B cell (primary cell): ENCODE measurements around the gene TSEN54. TPM values are rescaled to one million over a fixed set of nuclear protein-coding genes. Genes with fewer than 3 reads are reported as not detected.

Source experiments
- ATAC-seq: fragments of 200-7000 bp; cut with Tn5 transposase; one replicate; pipeline ENCODE4 v1.10.0; 2021; ENCODE audit warnings: low read depth, mild to moderate bottlenecking, moderate number of reproducible peaks, moderate library complexity
- CTCF ChIA-PET: fragments of 350-600 bp; sonication (Branson Sonifier 250); formaldehyde crosslinking; loops from one replicate; lab custom pipeline; 2021; ENCODE audit warnings: antibody characterized with exemption, inconsistent platforms; lab: Charles Lee
- POLR2A ChIA-PET: fragments of 350-600 bp; sonication (Branson Sonifier 250); formaldehyde crosslinking; loops from one replicate; lab custom pipeline; 2021; ENCODE audit warnings: antibody characterized with exemption; lab: Charles Lee
- DNase-seq: peaks from one replicate; pipeline ENCODE4 v3.0.0; 2013
- H2AFZ ChIP-seq: 2 replicates; pipeline ENCODE4 v1.6.1; 2012; ENCODE audit warnings: mild to moderate bottlenecking, low read depth, low read length; ENCODE audit not compliant: insufficient read depth, poor library complexity, severe bottlenecking
- H3K27ac ChIP-seq, 2 donors: 1 replicate in 1 of 2; 2 replicates in 1 of 2; pipeline ENCODE4 v1.5.1; 2012 to 2013; ENCODE audit warnings: low read length in 2 of 2, mild to moderate bottlenecking in 2 of 2, moderate library complexity in 1 of 2
- H3K27me3 ChIP-seq, 4 experiments: fragments of 200-600 bp in 1 of 4; sonication (generic) in 1 of 4; replicated peaks in 1 of 4; 1 replicate in 2 of 4; 2 replicates in 2 of 4; pipeline versions ENCODE4 v1.6.1 to v1.7.0; 2013 to 2016; ENCODE audit warnings: low read length in 3 of 4, mild to moderate bottlenecking in 2 of 4, mixed read lengths in 1 of 4, moderate library complexity in 1 of 4; ENCODE audit not compliant: insufficient read depth in 4 of 4, control insufficient read depth in 3 of 4; ENCODE audit errors: control extremely low read depth in 1 of 4
- H3K36me3 ChIP-seq, 2 experiments: replicated peaks in 1 of 2; 1 replicate in 1 of 2; 2 replicates in 1 of 2; pipeline versions ENCODE4 v1.6.1 to v1.7.1; 2013; ENCODE audit warnings: low read length in 1 of 2; ENCODE audit not compliant: insufficient read depth in 2 of 2, control insufficient read depth in 1 of 2; ENCODE audit errors: control extremely low read depth in 1 of 2, extremely low read depth in 1 of 2
- H3K4me1 ChIP-seq, 2 donors: fragments of 200-600 bp in 1 of 2; sonication (generic) in 1 of 2; 1 replicate in 1 of 2; 2 replicates in 1 of 2; pipeline versions ENCODE4 v1.5.1 to v1.6.1; 2013 to 2017; ENCODE audit warnings: low read length in 2 of 2; ENCODE audit not compliant: control insufficient read depth in 2 of 2, insufficient read depth in 2 of 2
- H3K4me2 ChIP-seq: replicated peaks from 2 replicates; pipeline ENCODE3; 2012; ENCODE audit warnings: mild to moderate bottlenecking, low read depth, low read length; ENCODE audit not compliant: poor library complexity, severe bottlenecking
- H3K4me3 ChIP-seq, 5 experiments: fragments of 200-600 bp in 1 of 5; sonication (generic) in 1 of 5; 1 replicate in 3 of 5; 2 replicates in 2 of 5; pipeline versions ENCODE4 v1.5.1 to v1.7.0; 2011 to 2016; ENCODE audit warnings: low read length in 4 of 5, mild to moderate bottlenecking in 4 of 5, low read depth in 2 of 5, control low read depth in 1 of 5, moderate library complexity in 1 of 5; ENCODE audit not compliant: insufficient read depth in 1 of 5; ENCODE audit errors: control extremely low read depth in 1 of 5, extremely low read depth in 1 of 5
- H3K79me2 ChIP-seq: fragments of 200-600 bp; sonication (generic); one replicate; pipeline ENCODE4 v1.6.0; 2016; ENCODE audit warnings: low read length; ENCODE audit not compliant: control insufficient read depth, insufficient read depth
- H3K9ac ChIP-seq: fragments of 200-600 bp; sonication (generic); 2 replicates; pipeline ENCODE4 v1.6.1; 2017; ENCODE audit warnings: mild to moderate bottlenecking, low read length, moderate library complexity
- H3K9me3 ChIP-seq, 3 donors: one replicate each; pipeline versions ENCODE4 v1.6.1 to v1.7.1; 2013; ENCODE audit warnings: low read length in 2 of 3; ENCODE audit not compliant: control insufficient read depth in 2 of 3, insufficient read depth in 1 of 3; ENCODE audit errors: control extremely low read depth in 1 of 3
- H4K20me1 ChIP-seq: 2 replicates; pipeline ENCODE4 v1.6.0; 2012; ENCODE audit warnings: mild to moderate bottlenecking, low read length; ENCODE audit not compliant: insufficient read depth, control insufficient read depth, poor library complexity, severe bottlenecking
- H3K27ac Mint-ChIP-seq: one replicate; pipeline ENCODE4 v1.8.0; 2021; ENCODE audit warnings: mixed read lengths
- H3K27me3 Mint-ChIP-seq: one replicate; pipeline ENCODE4 v1.8.0; 2021; ENCODE audit warnings: mixed read lengths
- H3K4me1 Mint-ChIP-seq: one replicate; pipeline ENCODE4 v1.8.0; 2021; ENCODE audit warnings: mixed read lengths
- H3K4me3 Mint-ChIP-seq: one replicate; pipeline ENCODE4 v1.8.0; 2021; ENCODE audit warnings: mixed read lengths
- H3K9me3 Mint-ChIP-seq: one replicate; pipeline ENCODE4 v1.8.0; 2022; ENCODE audit warnings: mixed read lengths; ENCODE audit not compliant: insufficient read depth
- EZH2 ChIP-seq: IDR thresholded peaks from 2 replicates; pipeline ENCODE4 v1.6.1; 2012; ENCODE audit warnings: borderline replicate concordance, low read depth, mild to moderate bottlenecking, moderate library complexity, low read length; ENCODE audit not compliant: insufficient read depth, poor library complexity, severe bottlenecking
- WGBS: methylation state at CpG from one replicate; pipeline ENCODE4 v1.1.5; 2013; ENCODE audit warnings: missing lambda C conversion rate; ENCODE audit not compliant: insufficient coverage; 5-methylcytosine and 5-hydroxymethylcytosine counted together
- intact Hi-C: fragments of 100-400 bp; cut with micrococcal nuclease; formaldehyde crosslinking; loops from one replicate; pipeline ENCODE4 v1.10.0; 2022
- polyA plus RNA-seq: library from polyadenylated mRNA; depleted of rRNA; stranded (reverse); fragments of >200 nt; gene quantifications from 2 replicates; pipeline ENCODE4 v1.2.3, GENCODE V29; 2012
- total RNA-seq, 2 donors: library from RNA; stranded (reverse); fragments of 120-200 nt in 1 of 2; gene quantifications; 1 replicate in 1 of 2; 2 replicates in 1 of 2; pipeline versions ENCODE4 v1.2.3 to v1.2.4, GENCODE V29; 2013 to 2022
- TF ChIP-seq, protein P1 (sequence below): fragments of 200-600 bp; IDR thresholded peaks from one replicate; pipeline ENCODE4 v1.8.0; 2022; ENCODE audit warnings: antibody characterized with exemption, mild to moderate bottlenecking

Gene TSEN54
- total and polyA plus RNA-seq, 2 donors (not counting 1 experiment from before 2014, with no cell fraction given) = 33.0 to 45.9 TPM

DNA sequence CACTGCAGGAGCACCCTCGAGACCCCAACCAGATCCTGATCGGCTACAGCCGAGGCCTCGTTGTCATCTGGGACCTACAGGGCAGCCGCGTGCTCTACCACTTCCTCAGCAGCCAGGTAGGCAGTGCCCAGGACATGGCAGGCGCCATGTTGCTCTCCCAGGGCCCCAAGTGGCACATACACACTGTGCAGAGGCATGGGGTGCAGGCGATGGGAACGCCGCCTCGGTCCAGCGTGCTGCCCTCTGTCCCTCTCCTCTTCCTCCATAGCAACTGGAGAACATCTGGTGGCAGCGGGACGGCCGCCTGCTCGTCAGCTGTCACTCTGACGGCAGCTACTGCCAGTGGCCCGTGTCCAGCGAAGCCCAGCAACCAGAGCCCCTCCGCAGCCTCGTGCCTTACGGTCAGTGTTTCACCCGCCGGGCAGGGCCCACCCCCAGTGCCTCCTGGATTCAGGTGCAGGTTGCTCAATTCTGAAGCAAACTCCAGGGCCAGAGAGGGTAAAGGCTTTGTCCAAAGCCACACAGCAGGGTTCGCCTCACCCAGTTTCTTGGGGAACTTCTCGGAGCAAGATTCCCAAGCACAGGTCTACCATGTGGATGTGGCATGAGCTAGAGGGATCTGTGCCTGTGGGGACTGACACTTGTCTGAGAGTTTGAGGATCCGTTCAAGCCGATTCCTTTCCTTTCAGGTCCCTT lies 46.9 kb downstream of the TSEN54 start:
- Histone ChIP-seq H3K79me2 (no peaks in the 10 kb centered on the region), H3K9me3 (no peaks in the 10 kb centered on the region), H4K20me1 (no peaks in the 10 kb centered on the region), H3K36me3 (peaks cover 0 to 9% of the 10 kb centered on the region in 2 experiments), H3K27ac (no peak overlapping the region), H3K4me3 (no peak overlapping the region), H3K4me1 (peaks cover 10 to 14% of the 10 kb centered on the region in 2 donors), H3K4me2 (no peak overlapping the region), H3K9ac (no peak overlapping the region), H2AFZ (no peak overlapping the region), H3K27me3 (no peaks in the 10 kb centered on the region)
- Mint-ChIP-seq H3K9me3 (no peaks in the 10 kb centered on the region), H3K4me3 (no peak overlapping the region), H3K27ac (no peak overlapping the region), H3K27me3 (no peaks in the 10 kb centered on the region), H3K4me1 (peaks cover 13% of the 10 kb centered on the region)
- ChIA-PET CTCF (no interaction called here), POLR2A (no interaction called here)
- TF ChIP-seq, protein P1, sequence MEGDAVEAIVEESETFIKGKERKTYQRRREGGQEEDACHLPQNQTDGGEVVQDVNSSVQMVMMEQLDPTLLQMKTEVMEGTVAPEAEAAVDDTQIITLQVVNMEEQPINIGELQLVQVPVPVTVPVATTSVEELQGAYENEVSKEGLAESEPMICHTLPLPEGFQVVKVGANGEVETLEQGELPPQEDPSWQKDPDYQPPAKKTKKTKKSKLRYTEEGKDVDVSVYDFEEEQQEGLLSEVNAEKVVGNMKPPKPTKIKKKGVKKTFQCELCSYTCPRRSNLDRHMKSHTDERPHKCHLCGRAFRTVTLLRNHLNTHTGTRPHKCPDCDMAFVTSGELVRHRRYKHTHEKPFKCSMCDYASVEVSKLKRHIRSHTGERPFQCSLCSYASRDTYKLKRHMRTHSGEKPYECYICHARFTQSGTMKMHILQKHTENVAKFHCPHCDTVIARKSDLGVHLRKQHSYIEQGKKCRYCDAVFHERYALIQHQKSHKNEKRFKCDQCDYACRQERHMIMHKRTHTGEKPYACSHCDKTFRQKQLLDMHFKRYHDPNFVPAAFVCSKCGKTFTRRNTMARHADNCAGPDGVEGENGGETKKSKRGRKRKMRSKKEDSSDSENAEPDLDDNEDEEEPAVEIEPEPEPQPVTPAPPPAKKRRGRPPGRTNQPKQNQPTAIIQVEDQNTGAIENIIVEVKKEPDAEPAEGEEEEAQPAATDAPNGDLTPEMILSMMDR = no peak
- TF ChIP-seq EZH2 = no peak
- WGBS = 94% methylated on average over 28 of the region's 28 CpGs
- intact Hi-C loops = no loop called here
- DNase-seq (no peak), ATAC-seq (no peak)

DNA sequence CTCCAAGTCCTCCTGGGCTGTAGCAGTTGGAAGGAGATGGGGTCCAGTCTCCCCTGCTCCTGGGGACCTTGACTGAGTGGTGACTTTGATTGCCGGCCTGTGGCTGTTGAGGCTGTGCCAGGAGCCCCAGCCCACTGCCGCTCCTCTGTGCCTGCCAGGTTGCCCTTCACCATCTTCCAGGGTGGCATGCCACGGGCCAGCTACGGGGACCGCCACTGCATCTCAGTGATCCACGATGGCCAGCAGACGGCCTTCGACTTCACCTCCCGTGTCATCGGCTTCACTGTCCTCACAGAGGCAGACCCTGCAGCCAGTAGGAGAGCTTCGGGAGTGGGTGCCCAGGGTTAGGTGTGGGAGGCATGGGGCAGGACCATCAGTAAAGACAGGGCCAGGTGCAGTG lies 47.9 kb downstream of the TSEN54 start:
- Histone ChIP-seq H3K4me2 (no peak overlapping the region), H3K27me3 (no peaks in the 10 kb centered on the region), H3K36me3 (peaks cover 0 to 9% of the 10 kb centered on the region in 2 experiments), H4K20me1 (no peaks in the 10 kb centered on the region), H3K9ac (no peak overlapping the region), H3K79me2 (no peaks in the 10 kb centered on the region), H3K4me3 (no peak overlapping the region), H3K27ac (no peak overlapping the region), H3K4me1 (peaks cover 10 to 14% of the 10 kb centered on the region in 2 donors), H3K9me3 (no peaks in the 10 kb centered on the region), H2AFZ (no peak overlapping the region)
- Mint-ChIP-seq H3K9me3 (no peaks in the 10 kb centered on the region), H3K27ac (no peak overlapping the region), H3K4me1 (peaks cover 15% of the 10 kb centered on the region), H3K4me3 (no peak overlapping the region), H3K27me3 (no peaks in the 10 kb centered on the region)
- WGBS = 97% methylated on average over 11 of the region's 11 CpGs
- ChIA-PET POLR2A (interaction anchor here (0.5 kb wide), 1 partner anchor 44 kb away, joined by 4 read pairs; no protein-coding TSS in a partner anchor), CTCF (no interaction called here)
- TF ChIP-seq, protein P1 = no peak
- TF ChIP-seq EZH2 = no peak
- intact Hi-C loops = no loop called here
- no peak for DNase-seq
- no peak for ATAC-seq
